GM18861 (cell line): ENCODE results near the gene KPNA1.

Experiments used
- ATAC-seq: cut with Tn5 transposase; IDR thresholded peaks from one replicate; pipeline ENCODE4 v1.9.1; 2021; ENCODE audit not compliant: unreplicated experiment

Gene KPNA1

DNA sequence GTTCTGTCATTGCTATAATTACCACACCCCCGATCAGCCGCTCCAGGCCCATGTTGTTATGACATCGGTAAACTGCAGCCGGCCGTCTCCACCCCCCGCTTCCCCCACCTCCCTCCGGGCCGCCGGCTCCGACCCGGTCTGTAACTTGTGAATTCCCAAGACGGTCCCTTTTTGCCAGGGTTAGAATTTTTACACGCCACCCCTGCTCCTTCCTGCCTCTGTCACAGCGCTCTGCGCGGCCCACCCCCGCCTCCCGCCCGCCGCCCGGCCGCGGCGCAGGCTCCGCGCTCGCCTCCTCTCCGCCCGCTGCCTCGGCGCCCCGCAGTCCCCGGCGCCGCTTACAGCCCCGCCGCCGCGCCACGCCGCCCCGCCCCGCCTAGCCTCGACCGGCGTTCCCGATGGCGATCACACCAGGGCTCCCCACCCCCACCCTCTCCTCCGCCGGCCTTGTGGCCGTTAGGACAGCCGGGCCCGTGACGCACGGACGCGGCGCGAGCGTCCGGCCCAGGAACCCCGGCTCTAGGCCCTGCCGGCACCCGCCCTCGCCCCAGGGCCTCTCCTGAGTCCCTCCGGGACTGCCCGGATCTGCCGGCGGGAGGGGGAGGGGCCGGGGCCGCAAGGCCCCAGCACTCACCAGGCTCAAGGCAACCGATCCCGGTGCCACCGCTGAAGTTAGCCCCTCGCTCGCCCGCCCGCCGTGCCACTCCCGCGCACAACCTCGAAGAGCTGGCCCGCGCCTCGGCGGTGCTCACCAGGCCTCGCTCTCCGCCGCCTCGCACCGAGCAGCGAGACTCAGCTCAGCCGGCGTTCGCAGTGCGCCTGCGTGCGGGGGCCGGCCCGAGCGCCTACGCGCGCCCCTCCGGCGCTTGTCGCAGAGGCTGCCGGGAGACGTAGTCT is at the start of gene KPNA1:
TSS of gene KPNA1 (minus strand) at position 817 of the 897 bp plus-strand sequence. CDS start 18,374 bp downstream, outside the sequence.
- ATAC-seq: peak; percentile 74

DNA sequence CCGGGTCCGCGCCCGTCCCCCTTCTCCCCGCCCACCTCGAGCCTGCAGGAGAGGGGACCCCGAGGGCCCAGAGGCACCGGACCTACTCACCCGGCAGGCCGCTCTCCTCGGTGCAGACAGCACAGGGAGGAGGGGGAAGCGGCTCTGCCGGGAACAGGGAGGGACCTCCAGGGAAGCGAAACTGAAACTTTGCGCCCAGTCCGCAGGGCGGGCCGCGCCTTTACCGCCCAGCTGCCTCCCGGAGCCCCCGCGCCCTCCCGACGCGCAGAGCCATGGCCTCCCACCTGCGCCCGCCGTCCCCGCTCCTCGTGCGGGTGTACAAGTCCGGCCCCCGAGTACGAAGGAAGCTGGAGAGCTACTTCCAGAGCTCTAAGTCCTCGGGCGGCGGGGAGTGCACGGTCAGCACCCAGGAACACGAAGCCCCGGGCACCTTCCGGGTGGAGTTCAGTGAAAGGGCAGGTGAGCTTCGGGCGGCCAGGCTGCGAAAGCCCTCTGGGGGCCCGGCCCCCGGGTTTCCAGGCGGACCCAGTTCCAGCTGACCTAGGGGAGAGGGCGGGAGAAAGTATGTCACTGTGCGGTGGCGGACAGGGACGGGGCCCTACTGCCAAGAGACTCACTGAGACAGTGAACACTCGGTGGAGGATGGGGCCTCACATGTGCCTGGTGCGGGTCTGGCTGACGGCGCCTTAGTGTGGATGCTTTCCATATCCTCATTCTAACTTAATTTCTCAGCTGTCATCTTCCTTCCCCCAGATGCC is 49.6 kb upstream of the KPNA1 start, which contains the start of the genes DTX3L and PARP9:
TSS of gene DTX3L (plus strand) at position 184 of the 758 bp plus-strand sequence. CDS start at position 273, 89 bp downstream.
TSS of gene PARP9 (minus strand) at position 146 of the 758 bp plus-strand sequence. CDS start 4,680 bp downstream, outside the sequence.
- peak; percentile 53 for ATAC-seq

DNA sequence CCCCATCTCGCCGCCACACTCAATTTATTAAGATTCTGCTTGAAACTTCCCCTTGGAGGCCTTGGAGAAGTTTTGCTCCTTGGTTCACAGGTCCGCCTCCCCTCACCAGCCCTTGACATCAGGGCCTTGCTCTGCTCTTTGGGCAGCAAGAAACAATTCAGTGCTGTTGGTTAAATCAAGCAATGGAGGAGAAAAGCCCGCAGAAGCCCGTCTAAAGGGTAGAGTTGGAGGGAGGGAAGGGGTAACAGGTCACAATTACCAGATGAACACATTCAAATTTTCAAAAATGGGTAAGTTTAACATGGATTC is 48.9 kb upstream of the KPNA1 start:
- ATAC-seq: no peak

DNA sequence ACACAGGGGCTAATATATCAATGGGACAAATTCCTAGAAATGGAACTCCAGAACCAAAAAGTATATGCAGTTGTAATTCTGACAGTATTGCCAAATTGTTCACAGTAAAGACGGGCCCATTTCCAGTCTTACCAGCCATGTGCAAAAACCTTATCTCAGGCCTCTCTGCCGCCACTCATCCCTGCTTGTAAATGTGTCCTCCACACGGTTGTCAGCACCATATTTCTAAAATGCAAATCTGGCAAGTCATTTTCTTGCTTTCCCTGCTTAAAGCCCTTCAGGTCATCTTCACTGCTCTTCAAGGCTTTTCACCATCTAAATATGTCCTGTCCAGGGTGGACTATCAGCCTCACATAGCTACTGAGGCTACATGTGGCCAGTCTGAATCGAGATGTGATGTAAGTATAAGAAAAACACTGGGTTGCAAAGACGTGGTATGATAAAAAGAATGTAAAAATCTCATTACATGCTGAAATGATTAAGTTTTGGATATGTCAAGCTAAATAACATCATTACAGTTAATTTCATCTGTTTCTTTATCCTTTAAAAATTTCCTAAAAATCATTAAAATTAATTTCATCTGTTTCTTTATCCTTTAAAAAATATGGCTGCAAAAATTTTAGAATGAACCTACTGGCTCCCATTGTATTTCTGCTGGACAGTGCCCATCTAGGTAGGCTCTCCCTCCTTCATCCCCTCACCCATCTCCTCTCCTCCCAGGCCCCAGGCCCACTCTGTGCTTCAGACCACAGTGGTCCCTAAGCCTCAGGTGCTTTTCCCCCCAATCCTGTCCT is 48.4 kb upstream of the KPNA1 start:
- no peak for ATAC-seq

DNA sequence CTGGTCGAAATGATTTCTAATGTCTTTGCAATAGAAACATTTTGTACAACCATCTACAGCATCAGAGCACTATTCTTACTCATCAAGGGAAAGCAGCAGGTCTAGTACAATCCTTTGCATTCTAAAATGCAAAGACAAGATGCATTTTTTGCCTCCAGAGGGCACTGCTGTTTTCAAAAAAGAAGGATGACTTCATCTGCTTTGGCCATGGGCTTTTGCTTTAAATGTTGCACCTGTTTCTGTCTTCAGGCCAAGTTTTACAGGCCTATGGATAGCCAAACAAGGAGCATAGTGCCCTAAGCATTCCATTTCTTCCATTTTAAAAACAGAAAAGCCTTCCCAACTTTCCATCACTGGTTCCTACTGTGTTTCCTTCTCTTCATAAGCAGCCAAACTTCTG is 45.9 kb upstream of the KPNA1 start:
- ATAC-seq: peak; percentile 50

DNA sequence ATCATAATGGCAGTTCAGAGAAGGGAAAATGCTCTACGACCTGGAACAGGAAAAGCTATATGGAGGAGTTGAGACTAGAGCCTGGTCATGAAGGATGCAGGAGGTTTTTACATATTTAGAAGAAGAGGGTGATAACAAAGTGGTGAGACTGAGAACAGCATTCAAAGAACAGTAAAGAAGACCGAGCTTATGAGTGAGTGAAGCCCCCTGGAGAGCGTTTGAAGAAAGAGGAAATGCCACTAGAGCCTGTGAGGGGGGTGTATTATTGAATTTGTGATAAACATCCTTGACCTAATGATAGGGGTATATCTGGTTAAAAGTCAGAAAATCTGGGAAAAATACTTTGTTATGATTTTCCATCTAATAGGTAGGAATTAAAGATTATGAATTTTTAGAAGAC is 45.2 kb upstream of the KPNA1 start:
- no peak for ATAC-seq

DNA sequence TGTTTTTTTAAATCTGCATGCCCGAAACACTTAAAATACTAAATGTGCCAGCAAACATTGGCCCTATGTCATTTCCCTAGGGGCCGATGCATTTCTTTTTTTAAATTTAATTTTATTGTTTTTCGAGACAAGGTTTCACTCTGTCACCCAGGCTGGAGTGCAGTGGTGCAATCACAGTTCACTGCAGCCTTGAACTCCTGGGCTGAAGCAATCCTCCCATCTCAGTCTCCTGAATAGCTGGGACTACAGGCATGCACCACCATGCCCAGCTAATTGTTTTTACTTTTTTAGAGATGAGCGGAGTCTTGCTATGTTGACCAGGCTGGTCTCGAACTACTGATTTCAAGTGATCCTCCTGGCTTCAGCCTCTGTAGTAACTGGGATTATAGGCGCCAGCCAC is 43.9 kb upstream of the KPNA1 start:
- ATAC-seq: no peak

DNA sequence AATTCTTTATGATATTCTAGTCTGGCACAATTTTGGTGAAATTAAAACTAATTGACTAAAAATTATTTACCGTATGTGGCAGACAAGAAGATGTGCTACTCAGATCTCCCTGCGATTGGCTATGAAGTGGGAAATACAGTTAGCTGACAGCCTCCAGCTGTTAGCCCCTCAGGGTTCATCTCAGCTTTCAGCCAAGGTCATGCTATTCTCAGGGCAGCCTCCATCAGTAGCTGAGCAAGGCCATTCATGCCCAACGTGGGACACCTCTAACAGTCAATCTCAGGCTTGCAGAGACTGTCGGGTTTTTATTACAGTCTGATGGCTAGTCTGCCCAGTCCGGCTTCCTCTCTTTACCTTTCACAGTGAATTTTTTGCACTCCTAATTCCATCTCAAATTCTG is 42.6 kb upstream of the KPNA1 start:
- no peak for ATAC-seq

DNA sequence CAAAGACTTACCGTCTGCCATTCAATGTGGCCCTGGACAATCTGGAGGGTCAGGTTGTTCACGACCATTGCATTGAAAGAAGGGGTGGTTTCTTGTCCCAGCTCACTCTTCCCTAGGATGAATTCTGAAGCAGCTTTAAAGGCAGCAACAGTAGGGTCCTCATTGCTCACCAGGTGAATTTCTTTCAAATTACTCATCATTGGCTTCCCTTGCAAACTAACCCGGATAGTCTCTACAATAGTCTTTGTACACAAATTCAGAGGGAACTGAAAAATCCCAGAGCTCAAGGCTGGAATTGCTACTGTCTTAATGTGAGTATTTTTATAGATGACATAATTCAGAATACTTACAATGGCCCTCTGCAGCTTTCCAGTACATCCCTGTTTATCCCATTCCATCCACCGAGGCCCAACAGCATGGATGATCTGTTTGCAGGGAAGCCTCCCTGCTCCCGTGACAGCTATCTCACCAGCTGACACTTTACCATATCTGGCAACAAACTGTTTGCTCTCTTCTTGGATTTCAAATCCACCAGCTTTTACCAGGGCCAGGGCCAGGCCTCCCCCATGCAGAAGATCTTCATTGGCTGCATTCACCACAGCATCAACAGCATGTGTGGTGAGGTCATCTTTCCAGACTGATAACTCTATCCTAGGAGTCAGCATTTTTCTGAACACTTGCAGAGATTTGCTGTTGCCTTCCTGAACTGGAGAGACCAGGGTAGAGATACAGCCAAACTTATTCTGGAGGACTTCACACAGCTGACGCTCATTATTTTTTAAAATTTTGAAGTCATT is 40.7 kb upstream of the KPNA1 start:
- no peak for ATAC-seq

DNA sequence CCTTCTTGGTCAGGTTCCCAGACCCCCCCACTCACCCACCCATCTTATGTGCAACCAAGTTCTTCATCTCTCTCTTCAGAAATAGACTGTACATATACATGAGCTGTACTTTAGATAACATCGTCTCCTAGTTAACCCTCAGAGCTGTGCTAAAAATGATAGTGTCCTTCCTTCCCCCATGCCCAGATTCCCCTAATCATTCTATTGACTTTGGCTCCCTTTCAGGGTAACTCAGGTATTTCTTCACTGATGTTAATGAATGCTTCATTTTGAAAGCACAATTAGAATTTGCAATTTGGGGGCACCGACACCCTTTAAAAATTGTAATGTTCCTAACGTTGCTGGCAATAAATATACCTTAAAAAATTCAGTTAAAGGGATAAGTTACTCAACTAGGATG is 38.4 kb upstream of the KPNA1 start:
- no peak for ATAC-seq

DNA sequence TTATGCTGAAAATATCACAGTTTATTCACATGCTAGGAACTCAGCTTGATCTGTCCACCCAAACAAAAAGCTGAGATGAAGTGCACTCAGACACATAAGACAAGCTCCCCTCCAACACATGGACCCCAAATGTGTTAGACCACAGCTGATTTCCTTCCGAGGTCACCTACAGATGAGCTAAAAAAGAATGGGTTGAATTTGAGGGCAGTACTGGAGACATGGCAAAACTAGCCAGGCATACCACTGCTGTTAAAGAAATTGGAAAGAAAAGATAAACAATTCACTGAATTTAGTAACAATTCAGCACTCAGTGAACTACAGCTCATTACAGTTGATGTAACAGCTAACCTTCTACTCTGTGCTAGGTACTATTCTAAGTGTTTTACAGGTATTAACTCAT is 33.9 kb upstream of the KPNA1 start:
- ATAC-seq: no peak

DNA sequence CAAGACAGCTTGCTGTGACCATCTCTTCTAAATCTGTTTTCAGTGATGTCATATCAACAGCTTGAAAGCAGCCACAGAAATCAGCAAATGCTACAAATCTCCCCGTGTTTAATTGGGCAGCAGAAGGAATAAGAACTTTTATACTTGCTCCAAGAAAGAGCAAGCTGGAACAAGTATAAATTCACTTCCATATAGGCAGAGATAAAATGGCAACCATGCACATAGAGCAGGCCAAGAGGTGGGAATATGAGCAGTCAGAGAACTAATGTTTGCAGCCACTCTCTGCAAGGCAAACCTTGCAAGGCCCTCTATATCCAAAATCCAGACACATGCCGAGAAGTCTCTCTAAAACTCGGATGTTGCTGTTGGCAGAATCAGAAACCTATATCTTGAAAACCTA is 33.3 kb upstream of the KPNA1 start:
- ATAC-seq: no peak

DNA sequence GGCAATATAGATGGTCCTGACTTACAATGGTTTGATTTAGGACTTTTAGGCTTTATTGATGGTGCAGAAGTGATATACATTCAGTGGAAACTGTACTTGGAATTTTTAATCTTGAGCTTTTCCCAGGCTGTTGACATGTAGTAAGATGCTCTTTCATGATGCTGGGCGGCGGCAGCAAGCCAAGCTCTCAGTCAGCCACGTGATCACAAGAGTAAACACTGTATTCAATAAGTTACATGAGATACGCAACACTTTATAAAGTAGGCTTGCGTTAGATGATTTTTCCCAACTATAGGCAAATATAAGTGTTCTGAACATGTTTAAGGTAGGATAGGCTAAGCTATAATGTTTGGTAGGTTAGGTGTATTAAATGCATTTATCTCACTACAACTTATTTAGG is 31.4 kb upstream of the KPNA1 start:
- ATAC-seq: no peak

DNA sequence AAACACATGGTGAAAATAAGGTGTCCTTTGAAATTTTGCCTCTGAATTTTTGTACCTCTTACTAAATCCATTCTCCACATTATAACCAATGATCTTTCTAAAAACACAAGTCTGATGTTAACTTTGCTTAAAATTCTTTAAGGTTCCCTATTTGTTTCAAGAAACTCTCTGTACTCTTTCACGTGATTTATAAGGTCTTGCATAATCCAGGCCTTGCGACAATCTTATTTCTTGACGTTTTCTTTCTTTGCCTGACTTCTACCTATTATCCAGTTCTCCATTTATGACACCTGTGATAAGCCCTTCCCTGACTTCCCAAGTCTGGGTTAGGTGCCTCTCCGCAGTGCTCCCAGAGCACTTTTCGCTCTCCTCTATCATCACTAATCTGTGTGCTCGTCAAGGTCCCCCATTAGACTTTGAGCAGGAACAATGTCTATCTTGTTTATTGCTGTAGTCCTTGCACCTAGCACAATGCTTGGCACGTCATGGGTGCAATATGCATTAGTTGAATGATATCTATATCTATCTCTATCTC is 24.3 kb upstream of the KPNA1 start:
- no peak for ATAC-seq

DNA sequence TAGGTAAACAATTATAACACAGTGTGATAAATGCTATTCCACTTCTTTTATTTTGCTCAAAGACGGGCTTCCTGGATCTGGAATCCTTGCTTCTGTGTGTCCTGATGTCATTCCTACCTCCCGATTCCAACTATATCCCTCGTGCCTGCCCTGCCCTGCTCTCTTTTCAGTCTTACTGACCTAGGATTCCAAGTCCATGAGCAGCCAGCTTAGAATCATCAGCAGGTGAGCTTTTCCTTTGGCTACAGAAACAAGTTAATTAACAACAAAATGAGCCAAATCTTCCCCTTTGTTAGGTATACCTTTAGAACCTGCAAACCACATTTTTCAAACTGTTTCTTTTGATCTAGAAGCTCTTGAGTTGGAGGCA is 21.9 kb upstream of the KPNA1 start:
- ATAC-seq: no peak

DNA sequence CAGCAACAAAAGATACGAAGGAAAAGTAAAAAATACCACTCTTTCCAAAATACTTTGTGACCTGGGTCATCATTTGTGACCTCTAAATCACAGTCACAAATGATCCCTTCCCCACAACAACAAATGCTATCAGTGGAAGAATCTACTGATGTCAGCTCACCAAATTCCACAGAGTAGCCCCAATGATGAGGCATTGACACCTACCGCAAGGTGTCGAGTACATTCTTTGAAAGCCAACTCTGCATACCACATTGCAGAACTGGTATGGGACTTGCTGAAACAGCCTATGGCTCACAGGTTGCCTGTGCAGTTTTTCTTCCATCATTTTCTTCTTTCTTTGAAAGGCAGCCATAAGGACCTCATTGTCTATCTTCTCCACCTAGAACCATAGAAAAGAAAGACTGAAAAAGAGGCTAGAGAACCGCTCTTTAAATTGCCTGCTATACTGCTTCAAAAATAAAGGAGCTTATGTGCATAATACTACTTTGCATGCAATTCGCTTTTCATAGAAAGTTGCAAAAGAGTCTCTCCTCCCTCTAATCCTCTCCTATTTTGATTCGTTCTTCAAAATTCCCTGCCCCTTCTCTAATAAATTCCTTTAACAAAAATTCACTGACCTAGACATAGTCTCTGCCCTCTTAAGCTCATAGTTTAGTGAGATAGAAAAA is 21.4 kb upstream of the KPNA1 start:
- no peak for ATAC-seq

DNA sequence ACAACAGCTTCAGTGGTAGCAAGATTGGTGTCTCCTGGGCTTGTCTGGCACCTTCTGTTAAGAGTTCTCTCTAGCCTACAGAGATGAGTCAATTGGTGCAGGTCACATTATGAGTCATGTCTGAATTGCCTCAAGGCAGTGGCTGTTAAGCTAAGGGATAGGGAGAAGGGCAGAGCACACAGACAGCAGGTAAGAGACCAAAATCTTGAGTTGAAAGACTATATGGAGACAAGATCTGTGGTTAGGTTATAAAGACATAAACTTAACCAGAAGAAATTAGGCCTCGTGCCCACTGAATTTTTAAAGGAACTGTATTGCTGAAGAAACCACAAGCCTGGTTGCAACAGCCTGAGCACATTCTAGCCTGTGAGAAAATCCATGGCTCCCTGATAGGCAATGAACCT is 19.2 kb upstream of the KPNA1 start:
- ATAC-seq: peak; percentile 99

DNA sequence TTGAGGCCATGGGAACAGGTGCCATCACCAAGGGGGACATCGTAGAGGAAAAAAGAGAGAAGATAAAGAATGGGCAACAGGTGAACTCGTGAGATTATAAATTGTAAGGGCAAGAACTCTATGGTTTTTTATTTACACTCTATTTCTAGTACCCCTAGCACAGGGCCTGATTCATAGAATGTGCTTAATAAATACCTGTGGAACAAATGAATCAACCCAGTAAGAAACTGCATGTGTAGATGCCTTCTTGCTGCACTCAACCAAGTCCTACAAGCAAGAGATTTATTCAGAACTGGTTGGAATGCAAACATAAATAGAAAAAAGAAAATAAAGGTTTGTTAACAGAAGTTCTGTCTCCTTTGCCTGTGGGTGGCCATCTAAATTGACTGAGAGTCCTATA is 18.7 kb upstream of the KPNA1 start:
- ATAC-seq: no peak

DNA sequence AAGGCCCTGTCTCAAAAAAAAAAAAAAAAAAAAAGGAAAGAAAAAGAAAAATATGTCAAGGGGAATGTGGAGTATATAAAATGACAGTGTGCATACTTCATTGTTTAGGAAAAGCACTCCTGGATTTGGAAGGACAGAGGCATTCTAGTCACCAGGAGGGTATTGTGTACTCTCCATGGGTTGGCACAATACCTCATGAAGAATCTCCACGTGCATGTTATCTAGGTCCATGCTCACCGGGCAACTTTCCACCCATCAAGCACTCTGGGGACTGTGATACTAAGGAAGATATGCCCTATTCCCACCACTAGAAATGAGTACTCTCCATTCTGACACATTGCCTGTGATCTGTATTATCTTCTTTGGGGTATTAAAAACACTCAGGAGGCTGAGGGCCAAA is 15.4 kb upstream of the KPNA1 start:
- ATAC-seq: no peak

DNA sequence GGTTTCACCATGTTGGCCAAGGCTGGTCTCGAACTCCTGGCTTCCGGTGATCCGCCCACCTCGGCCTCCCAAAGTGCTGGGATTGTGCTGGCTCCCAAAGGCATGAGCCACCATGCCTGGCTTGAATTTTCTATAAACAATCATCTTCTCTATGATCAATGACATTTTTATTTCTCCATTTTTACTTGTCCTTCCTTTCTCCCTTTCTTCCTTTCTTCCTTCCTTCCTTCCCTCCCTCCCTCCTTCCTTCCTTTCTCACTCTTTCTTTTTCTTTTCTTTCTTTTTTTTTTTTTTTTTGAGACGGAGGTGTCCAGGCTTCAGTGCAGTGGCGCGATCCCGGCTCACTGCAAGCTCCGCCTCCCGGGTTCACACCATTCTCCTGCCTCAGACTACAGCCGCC is 8.6 kb upstream of the KPNA1 start:
- no peak for ATAC-seq
